ENCODE data around the gene MRGPRG. TPM values are rescaled to one million over a fixed set of nuclear protein-coding genes. Genes with fewer than 3 reads are reported as not detected.

Gene MRGPRG
- total and polyA plus RNA-seq, 2 of the 8 experiments (the other 6 are each of a cell fraction or from before 2014, with no cell fraction given), result not detected

- TF ChIP-seq, protein P1, sequence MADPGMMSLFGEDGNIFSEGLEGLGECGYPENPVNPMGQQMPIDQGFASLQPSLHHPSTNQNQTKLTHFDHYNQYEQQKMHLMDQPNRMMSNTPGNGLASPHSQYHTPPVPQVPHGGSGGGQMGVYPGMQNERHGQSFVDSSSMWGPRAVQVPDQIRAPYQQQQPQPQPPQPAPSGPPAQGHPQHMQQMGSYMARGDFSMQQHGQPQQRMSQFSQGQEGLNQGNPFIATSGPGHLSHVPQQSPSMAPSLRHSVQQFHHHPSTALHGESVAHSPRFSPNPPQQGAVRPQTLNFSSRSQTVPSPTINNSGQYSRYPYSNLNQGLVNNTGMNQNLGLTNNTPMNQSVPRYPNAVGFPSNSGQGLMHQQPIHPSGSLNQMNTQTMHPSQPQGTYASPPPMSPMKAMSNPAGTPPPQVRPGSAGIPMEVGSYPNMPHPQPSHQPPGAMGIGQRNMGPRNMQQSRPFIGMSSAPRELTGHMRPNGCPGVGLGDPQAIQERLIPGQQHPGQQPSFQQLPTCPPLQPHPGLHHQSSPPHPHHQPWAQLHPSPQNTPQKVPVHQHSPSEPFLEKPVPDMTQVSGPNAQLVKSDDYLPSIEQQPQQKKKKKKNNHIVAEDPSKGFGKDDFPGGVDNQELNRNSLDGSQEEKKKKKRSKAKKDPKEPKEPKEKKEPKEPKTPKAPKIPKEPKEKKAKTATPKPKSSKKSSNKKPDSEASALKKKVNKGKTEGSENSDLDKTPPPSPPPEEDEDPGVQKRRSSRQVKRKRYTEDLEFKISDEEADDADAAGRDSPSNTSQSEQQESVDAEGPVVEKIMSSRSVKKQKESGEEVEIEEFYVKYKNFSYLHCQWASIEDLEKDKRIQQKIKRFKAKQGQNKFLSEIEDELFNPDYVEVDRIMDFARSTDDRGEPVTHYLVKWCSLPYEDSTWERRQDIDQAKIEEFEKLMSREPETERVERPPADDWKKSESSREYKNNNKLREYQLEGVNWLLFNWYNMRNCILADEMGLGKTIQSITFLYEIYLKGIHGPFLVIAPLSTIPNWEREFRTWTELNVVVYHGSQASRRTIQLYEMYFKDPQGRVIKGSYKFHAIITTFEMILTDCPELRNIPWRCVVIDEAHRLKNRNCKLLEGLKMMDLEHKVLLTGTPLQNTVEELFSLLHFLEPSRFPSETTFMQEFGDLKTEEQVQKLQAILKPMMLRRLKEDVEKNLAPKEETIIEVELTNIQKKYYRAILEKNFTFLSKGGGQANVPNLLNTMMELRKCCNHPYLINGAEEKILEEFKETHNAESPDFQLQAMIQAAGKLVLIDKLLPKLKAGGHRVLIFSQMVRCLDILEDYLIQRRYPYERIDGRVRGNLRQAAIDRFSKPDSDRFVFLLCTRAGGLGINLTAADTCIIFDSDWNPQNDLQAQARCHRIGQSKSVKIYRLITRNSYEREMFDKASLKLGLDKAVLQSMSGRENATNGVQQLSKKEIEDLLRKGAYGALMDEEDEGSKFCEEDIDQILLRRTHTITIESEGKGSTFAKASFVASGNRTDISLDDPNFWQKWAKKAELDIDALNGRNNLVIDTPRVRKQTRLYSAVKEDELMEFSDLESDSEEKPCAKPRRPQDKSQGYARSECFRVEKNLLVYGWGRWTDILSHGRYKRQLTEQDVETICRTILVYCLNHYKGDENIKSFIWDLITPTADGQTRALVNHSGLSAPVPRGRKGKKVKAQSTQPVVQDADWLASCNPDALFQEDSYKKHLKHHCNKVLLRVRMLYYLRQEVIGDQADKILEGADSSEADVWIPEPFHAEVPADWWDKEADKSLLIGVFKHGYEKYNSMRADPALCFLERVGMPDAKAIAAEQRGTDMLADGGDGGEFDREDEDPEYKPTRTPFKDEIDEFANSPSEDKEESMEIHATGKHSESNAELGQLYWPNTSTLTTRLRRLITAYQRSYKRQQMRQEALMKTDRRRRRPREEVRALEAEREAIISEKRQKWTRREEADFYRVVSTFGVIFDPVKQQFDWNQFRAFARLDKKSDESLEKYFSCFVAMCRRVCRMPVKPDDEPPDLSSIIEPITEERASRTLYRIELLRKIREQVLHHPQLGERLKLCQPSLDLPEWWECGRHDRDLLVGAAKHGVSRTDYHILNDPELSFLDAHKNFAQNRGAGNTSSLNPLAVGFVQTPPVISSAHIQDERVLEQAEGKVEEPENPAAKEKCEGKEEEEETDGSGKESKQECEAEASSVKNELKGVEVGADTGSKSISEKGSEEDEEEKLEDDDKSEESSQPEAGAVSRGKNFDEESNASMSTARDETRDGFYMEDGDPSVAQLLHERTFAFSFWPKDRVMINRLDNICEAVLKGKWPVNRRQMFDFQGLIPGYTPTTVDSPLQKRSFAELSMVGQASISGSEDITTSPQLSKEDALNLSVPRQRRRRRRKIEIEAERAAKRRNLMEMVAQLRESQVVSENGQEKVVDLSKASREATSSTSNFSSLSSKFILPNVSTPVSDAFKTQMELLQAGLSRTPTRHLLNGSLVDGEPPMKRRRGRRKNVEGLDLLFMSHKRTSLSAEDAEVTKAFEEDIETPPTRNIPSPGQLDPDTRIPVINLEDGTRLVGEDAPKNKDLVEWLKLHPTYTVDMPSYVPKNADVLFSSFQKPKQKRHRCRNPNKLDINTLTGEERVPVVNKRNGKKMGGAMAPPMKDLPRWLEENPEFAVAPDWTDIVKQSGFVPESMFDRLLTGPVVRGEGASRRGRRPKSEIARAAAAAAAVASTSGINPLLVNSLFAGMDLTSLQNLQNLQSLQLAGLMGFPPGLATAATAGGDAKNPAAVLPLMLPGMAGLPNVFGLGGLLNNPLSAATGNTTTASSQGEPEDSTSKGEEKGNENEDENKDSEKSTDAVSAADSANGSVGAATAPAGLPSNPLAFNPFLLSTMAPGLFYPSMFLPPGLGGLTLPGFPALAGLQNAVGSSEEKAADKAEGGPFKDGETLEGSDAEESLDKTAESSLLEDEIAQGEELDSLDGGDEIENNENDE (IDR thresholded peaks at IDR 0.05; ENCODE audit: insufficient replicate concordance, low read length), result no peak
- TF ChIP-seq RAD21 (IDR thresholded peaks at IDR 0.05 in 1 of 2, conservative IDR thresholded peaks at IDR 0.05 in 1 of 2; ENCODE audit: low read depth in 2 of 2, low read length in 2 of 2), result no peak
- no peak for TF ChIP-seq TEAD4 (IDR thresholded peaks at IDR 0.05; ENCODE audit: low read depth, low read length)
- no peak for TF ChIP-seq GTF2F1 (IDR thresholded peaks at IDR 0.05; ENCODE audit: borderline replicate concordance, low read depth, low read length)
- TF ChIP-seq SIRT6 (IDR thresholded peaks at IDR 0.05; ENCODE audit: low read length), result no peak
- no peak for TF ChIP-seq BRCA1 (IDR thresholded peaks at IDR 0.05; ENCODE audit: low read depth, low read length)
- no peak for TF ChIP-seq SP1 (IDR thresholded peaks at IDR 0.05; ENCODE audit: low read depth, low read length)
- TF ChIP-seq RBBP5 (IDR thresholded peaks at IDR 0.05; ENCODE audit: borderline replicate concordance, low read depth, low read length), result no peak
- TF ChIP-seq SP2 (IDR thresholded peaks at IDR 0.05; ENCODE audit: low read length), result no peak
- TF ChIP-seq EZH2 (IDR thresholded peaks at IDR 0.05; ENCODE audit: low read depth, low read length, severe bottlenecking), result no peak
- TF ChIP-seq POLR2A (IDR thresholded peaks at IDR 0.05; ENCODE audit: control extremely low read depth in 1 of 2, low read depth in 2 of 2, low read length in 2 of 2), result no peak
- TF ChIP-seq BACH1 (IDR thresholded peaks at IDR 0.05; ENCODE audit: low read length), result no peak
These were observed 20.6 kb downstream of the MRGPRG start (continued) for GRCh38 chr11:3197878-3198528.
